ENCODE measurements around the gene DIAPH2. TPM values are rescaled to one million over a fixed set of nuclear protein-coding genes. Genes with fewer than 3 reads are reported as not detected.

The DIAPH2 gene
- total and polyA plus RNA-seq, 2 donors (not counting 1 experiment from before 2014, with no cell fraction given): 4.2 to 32.4 TPM

DNA sequence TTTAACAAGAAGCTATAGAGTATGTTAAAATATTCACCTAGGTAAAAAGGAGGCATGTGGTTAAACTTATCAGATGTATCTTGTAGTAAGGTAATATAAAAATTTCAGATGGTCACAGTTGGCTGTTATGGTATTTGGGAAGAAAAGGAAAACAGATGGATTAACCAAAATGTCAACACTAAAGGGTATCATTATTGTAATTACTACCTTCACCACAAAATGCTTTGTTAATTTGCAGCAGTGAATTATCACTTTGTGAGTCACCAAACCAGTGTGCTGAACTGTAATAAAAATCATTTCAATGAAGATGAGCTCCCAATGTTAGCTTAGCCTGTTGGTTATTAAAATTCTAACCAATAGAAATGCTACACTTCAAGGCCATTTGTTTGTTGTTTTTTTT is 432.9 kb downstream of the DIAPH2 start:
- Histone ChIP-seq H2AFZ (ENCODE audit: insufficient read depth, low read depth, low read length, poor library complexity, severe bottlenecking) (no peak overlapping the region), H3K4me2 (replicated peaks; ENCODE audit: low read depth, low read length, poor library complexity, severe bottlenecking) (no peak overlapping the region), H3K9me3 (ENCODE audit: control extremely low read depth in 1 of 3, control insufficient read depth in 2 of 3, insufficient read depth in 1 of 3, low read length in 2 of 3) (no peaks in the 10 kb centered on the region), H4K20me1 (ENCODE audit: control insufficient read depth, insufficient read depth, low read length, poor library complexity, severe bottlenecking) (no peaks in the 10 kb centered on the region), H3K36me3 (replicated peaks in 1 of 2; ENCODE audit: control extremely low read depth in 1 of 2, control insufficient read depth in 1 of 2, extremely low read depth in 1 of 2, insufficient read depth in 2 of 2, low read length in 1 of 2) (no peaks in the 10 kb centered on the region), H3K27ac (ENCODE audit: low read length in 2 of 2) (no peak overlapping the region), H3K4me1 (ENCODE audit: control insufficient read depth in 2 of 2, insufficient read depth in 2 of 2, low read length in 2 of 2) (no peaks in the 10 kb centered on the region), H3K9ac (ENCODE audit: low read length) (no peak overlapping the region), H3K27me3 (replicated peaks in 1 of 4; ENCODE audit: control extremely low read depth in 1 of 4, control insufficient read depth in 3 of 4, insufficient read depth in 4 of 4, low read length in 3 of 4) (no peaks in the 10 kb centered on the region), H3K4me3 (ENCODE audit: control extremely low read depth in 1 of 5, extremely low read depth in 1 of 5, insufficient read depth in 1 of 5, low read depth in 2 of 5, low read length in 4 of 5) (no peak overlapping the region), H3K79me2 (ENCODE audit: control insufficient read depth, insufficient read depth, low read length) (no peaks in the 10 kb centered on the region)
- Mint-ChIP-seq H3K27ac (no peak overlapping the region), H3K4me3 (no peak overlapping the region), H3K4me1 (no peaks in the 10 kb centered on the region), H3K9me3 (ENCODE audit: insufficient read depth) (no peaks in the 10 kb centered on the region), H3K27me3 (no peaks in the 10 kb centered on the region)
- ATAC-seq (ENCODE audit: low read depth): no peak
- no peak for TF ChIP-seq EZH2 (IDR thresholded peaks at IDR 0.05; ENCODE audit: borderline replicate concordance, insufficient read depth, low read depth, low read length, poor library complexity, severe bottlenecking)
- TF ChIP-seq, protein P1, sequence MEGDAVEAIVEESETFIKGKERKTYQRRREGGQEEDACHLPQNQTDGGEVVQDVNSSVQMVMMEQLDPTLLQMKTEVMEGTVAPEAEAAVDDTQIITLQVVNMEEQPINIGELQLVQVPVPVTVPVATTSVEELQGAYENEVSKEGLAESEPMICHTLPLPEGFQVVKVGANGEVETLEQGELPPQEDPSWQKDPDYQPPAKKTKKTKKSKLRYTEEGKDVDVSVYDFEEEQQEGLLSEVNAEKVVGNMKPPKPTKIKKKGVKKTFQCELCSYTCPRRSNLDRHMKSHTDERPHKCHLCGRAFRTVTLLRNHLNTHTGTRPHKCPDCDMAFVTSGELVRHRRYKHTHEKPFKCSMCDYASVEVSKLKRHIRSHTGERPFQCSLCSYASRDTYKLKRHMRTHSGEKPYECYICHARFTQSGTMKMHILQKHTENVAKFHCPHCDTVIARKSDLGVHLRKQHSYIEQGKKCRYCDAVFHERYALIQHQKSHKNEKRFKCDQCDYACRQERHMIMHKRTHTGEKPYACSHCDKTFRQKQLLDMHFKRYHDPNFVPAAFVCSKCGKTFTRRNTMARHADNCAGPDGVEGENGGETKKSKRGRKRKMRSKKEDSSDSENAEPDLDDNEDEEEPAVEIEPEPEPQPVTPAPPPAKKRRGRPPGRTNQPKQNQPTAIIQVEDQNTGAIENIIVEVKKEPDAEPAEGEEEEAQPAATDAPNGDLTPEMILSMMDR (IDR thresholded peaks at IDR 0.05): no peak
- intact Hi-C loops (cut with micrococcal nuclease): no loop called here
- CTCF ChIA-PET: no interaction called here
- POLR2A ChIA-PET: no interaction called here
- no peak for DNase-seq

DNA sequence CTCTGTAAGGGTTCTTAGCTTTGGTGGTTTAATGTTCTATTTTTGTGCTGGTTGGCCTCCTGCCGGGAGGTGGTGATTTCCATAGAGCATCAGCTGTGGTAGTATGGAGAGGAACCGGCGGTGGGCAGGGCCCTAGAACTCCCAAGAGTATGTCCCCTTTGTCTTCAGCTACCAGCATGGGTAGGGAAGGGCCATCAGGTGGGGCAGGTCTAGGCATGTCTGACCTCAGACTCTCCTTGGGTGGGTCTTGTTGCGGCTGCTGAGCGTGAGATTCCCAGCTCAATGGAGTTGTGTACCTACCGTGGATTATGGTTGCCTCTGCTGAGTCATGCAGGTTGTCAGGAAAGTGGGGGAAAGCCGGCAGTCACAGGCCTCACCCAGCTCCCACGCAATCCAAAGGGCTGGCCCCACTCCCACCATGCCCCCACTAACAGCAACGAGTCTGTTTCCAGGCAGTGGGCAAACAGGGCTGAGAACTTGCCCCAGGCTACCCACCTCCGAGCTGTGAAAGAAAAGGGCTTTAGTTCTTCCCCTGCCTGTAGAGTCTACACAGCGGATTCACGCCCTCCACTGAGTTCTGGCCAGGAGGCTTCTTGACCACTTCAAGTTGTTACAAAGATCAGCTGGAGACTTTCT is 434.9 kb downstream of the DIAPH2 start:
- DNase-seq (no peak), ATAC-seq (ENCODE audit: low read depth) (no peak)
- Mint-ChIP-seq H3K9me3 (ENCODE audit: insufficient read depth) (no peaks in the 10 kb centered on the region), H3K27ac (no peak overlapping the region), H3K4me3 (no peak overlapping the region), H3K4me1 (no peaks in the 10 kb centered on the region), H3K27me3 (no peaks in the 10 kb centered on the region)
- Histone ChIP-seq H4K20me1 (ENCODE audit: control insufficient read depth, insufficient read depth, low read length, poor library complexity, severe bottlenecking) (no peaks in the 10 kb centered on the region), H3K27ac (ENCODE audit: low read length in 2 of 2) (no peak overlapping the region), H3K4me3 (ENCODE audit: control extremely low read depth in 1 of 5, extremely low read depth in 1 of 5, insufficient read depth in 1 of 5, low read depth in 2 of 5, low read length in 4 of 5) (no peak overlapping the region), H3K4me2 (replicated peaks; ENCODE audit: low read depth, low read length, poor library complexity, severe bottlenecking) (no peak overlapping the region), H3K79me2 (ENCODE audit: control insufficient read depth, insufficient read depth, low read length) (no peaks in the 10 kb centered on the region), H3K36me3 (replicated peaks in 1 of 2; ENCODE audit: control extremely low read depth in 1 of 2, control insufficient read depth in 1 of 2, extremely low read depth in 1 of 2, insufficient read depth in 2 of 2, low read length in 1 of 2) (no peaks in the 10 kb centered on the region), H3K27me3 (replicated peaks in 1 of 4; ENCODE audit: control extremely low read depth in 1 of 4, control insufficient read depth in 3 of 4, insufficient read depth in 4 of 4, low read length in 3 of 4) (no peaks in the 10 kb centered on the region), H3K9me3 (ENCODE audit: control extremely low read depth in 1 of 3, control insufficient read depth in 2 of 3, insufficient read depth in 1 of 3, low read length in 2 of 3) (no peaks in the 10 kb centered on the region), H2AFZ (ENCODE audit: insufficient read depth, low read depth, low read length, poor library complexity, severe bottlenecking) (no peak overlapping the region), H3K9ac (ENCODE audit: low read length) (no peak overlapping the region), H3K4me1 (ENCODE audit: control insufficient read depth in 2 of 2, insufficient read depth in 2 of 2, low read length in 2 of 2) (no peaks in the 10 kb centered on the region)
- no peak for TF ChIP-seq EZH2 (IDR thresholded peaks at IDR 0.05; ENCODE audit: borderline replicate concordance, insufficient read depth, low read depth, low read length, poor library complexity, severe bottlenecking)
- TF ChIP-seq, protein P1 (IDR thresholded peaks at IDR 0.05): no peak
- ChIA-PET POLR2A (no interaction called here), CTCF (no interaction called here)
- WGBS (ENCODE audit: insufficient coverage): 100% methylated on average over 6 of the region's 12 CpGs
- intact Hi-C loops (cut with micrococcal nuclease): no loop called here

Data from B cell (primary cell).